ENCODE data around the gene SLC30A7.

SLC30A7 gene

DNA sequence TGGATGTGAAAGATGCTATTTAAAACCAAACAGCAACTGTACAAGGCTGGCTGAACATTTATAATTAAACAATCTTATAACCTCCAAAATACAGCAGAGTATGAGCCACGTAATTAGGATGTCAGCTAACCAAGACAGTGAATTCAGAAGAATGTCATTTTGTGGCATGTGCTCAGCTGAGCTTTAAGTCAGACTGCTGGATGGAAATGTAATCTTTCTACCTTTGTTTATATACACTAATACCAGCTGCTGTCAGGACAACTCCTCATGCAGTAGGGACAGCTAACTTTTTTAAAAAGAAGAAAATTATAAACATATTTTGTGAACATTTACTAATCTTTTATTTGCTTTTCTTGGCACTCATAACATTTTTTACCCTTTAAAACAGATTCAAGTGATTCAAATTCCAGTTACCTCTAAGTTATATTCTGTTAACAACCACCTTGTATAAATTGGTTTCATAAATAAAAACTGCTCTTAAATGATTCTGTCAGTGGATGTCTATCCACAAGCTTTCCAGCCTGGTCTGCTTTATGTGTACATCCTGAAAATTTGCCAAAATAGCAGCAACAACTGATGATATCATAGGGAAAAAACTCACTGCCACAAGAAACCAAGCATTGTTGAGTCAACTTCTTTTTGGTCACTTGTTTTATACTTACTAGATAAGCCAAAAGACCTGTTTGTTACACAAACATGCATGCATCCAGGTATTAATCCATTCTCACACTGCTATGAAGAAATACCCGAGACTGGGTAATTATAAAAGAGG lies 93.6 kb downstream of the SLC30A7 start:
- no peak for DNase-seq

DNA sequence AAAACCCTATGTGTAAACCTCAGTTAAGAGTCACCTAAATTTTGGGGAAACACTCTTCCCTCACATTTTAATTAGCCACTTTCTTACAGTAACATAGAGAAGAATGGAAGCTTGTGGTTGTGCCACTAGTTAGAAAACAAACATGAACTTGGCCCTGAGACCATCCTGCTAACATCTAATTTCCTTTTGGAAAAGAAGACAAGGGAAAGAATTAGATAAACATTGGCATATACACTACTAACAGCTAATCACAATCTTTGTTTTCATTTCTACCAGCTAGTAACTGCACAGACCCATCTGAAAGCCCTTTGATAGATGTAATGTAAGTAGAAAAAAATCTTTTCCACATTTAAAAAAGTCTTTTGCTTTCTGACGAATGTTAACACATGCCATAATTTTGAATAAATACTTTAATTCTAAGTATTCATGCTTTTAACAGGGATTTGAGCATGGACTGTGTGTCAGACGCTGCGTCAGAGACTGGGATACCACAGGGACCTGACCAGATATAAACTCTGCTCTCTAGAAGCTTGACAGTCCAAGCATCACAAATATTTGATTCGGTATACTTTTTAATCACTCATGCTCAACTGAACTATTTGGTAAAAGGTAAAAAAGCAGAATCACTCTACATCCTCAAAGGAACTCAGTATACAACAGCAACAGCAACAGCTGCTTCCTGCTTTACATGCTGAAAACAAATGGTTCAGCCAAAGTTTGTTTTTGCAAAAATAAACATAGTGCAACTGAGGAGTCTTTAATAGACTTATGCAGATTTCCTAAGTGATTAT lies 99.5 kb downstream of the SLC30A7 start:
- no peak for DNase-seq

DNA sequence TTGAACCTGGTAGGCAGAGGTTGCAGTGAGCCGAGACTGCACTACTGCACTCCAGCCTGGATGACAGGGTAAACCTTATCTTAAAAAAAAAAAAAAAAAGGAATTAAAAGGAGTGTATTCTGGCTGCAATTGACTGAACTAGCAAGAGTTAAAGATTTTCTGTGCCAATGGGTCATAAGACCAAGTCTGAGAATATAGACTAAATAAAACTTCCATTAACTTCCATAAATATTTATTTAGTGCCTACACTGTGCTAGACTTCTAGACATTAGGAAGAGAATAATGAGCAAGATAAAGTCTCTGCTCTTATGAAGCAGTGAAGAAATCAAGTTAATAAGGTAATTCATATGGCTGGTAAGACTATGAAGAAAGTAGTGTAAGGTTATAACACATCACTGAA lies 102.5 kb downstream of the SLC30A7 start:
- DNase-seq: no peak

DNA sequence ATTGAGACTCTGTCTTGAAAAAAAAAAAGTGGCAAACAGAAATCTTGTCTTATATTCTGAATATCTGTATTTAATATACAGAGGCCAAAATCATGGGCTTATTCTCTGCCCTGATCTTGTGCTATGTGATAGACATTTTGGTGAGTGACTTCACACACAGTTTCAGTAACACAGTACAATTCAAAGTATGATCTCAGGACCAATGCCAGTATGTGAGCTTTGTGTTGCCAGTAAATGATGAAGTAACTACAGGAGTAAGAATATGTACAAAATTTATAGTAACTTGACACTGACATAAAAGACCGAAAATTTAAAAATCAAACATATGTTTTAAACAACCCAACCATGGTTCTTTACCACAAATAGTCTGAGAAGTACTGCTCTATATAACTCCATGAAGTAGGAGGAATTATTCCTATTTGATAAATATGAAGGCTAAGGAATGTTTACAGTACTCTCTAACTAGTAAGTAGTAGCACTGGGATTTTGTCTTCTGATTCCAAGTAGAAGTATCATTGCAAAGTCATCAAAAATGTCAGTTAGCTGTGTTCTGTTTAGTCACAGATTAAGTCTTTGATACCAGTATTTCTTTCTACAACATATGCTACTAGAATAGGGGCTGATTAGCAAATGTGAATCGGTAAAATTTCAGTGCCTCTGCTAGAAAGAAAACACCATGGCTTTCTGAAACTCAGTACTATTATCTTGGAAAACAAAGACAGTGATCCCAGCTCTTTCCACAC lies 104.4 kb downstream of the SLC30A7 start:
- DNase-seq: no peak

DNA sequence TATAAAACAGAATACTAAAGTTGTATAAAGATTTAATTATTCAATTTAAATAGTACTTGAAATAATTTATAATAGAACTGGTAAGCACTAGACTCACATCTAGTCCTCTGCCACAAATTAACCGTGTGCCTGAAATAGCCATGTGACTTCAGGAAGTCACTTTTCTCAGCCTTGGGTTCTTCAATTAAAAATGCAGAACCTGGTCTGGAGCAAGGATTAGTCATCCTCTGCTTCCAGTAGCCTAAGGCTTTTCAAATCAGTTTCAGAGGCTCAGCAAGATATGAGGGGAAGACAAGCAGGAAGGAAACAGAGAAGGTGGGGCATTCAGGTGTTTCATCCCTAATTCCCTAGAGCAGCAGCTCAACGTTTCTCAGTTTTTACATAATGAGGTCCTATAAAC lies 106.7 kb downstream of the SLC30A7 start:
- no peak for DNase-seq

DNA sequence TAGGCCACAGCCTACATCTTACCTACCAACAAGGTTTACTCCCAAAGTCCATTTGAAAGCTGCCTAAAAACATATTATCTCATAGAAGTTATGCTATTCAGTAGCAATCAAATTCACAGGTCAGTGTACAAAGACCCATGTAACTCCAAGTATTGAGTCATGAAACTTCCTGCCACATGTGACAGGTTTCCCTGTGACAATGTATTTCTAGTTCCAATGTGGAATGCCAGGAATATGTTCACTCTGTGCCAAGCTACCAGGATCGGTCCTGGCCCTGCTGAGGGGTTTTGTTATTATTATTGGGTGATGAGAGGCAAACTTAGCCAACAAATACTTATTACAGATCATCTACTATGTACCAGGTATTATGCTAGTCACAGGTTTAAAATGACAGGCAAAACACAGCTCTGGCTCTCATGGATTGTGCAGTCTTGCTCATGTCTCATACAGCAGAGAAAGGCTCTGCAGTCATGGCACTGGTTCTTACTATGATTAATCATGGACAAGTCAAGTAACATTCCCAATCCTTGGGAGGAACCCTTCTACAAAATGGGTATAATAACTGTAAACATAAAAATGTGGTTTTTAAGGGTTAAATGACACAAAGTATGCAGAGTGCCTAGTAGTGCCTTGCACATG lies 107.2 kb downstream of the SLC30A7 start:
- DNase-seq: no peak

DNA sequence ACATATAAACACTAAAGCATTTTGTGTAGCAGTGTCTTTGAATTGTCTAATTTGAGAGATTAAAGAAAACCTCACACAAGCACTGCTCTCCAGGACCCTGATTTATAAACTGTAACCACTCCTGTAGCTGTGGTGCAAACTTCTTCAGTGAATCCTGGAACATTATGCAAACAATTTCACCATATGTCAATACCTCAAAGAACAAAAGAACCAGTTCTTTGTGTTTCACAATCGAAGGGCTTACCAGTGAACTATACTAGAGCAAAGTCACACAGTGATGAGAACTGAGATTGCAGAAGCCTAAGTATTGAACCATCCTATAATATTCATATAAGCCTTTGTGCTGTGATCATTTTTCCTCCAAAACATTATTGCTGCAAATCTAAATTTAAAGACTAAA lies 108.2 kb downstream of the SLC30A7 start:
- no peak for DNase-seq

DNA sequence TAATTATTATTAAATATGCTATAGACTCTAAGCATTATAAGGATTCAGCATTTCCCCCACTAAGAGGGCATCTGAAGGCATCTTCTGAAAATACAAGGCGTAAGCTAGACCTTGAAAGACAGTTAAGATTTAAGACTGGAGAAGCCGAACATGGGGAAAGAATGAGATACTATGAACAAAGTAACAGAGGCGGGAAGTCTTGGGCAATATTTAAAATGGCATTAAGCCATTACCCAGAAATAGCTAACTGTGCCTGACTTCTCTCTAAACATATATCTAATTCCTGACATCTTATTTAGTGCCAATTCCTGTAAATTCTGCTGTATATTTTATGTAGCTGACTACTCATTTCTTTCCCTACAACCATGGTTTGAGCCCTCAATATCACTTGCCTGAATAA lies 108.8 kb downstream of the SLC30A7 start:
- DNase-seq: no peak

DNA sequence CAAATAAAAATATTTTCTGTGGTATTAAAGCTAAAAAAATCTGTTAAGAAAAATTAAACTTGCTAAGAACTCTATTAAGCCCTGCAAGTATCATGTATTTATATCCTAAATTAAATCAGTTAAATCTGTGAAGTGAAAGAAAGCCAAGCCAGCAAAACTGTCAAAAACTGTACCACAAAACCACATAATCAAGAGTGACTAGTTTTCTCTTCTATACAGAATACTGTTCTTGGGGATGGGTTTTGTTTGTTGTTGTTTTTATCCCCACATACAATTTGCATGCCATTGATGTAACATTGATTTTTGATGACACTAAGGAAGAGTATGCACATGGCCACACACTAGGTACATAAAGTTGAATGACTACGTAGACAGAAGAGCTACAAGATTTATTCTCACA lies 109.3 kb downstream of the SLC30A7 start:
- DNase-seq: no peak

DNA sequence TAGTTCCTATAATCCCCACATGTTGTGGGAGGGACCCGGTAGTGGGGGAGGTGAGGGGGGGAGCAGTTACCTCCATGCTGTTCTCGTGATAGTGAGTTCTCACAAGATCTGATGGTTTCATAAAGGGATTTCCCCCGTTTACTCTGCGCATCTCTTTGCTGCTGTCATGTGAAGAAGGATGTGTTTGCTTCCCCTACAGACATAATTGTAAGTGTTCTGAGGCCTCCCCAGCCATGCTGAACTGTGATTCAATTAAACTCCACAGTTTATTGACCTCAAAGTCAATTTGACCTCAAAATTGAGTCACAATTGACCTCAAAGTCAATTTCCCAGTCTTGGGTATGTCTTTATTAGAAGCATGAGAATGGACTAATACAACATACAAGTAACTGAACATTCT lies 110.0 kb downstream of the SLC30A7 start:
- peak; percentile 12 for DNase-seq

DNA sequence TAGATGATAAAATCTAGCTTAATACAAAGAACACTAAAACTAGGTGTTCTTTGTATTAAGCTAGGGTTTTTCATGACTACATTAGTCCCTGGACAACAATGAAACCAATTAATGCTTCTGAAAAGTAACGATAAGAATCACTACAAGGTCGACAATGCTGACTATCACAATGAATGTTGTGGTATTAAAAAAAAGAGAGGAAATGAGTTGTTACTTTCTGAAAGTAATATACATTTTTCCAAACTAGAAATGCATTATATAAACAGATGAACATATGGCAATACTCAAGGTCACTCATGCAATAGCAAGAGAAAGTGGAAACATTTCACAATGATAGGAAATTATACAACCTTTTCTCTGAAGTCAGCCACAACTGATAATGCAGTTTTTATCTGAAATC lies 110.7 kb downstream of the SLC30A7 start:
- no peak for DNase-seq

DNA sequence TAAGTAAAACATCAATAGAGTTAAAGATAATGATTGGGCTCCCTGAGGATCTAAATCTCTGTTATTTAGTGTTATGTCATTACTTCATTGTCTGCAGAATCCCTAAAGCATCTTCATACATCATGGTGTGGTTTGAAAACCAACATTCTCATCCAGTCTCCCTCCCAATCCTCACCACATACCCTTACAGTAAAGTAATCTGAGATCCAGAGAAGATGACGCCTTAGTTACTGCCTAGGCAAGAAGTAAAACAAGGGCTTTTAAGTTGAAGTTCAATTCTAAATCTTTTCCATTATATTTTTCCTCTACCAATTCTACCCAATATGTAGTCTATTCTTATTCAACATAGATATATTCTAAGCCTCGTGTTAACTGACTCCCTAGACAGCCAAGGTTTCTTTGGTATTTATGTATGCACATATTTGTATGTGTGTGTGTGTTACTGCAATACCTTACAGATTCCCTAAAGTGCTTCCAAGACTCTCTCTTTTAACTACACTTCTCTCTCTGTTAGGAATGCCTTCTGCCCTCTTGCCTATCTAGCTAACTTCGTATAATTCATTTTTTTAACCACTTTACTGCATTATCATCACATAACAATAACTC lies 112.4 kb downstream of the SLC30A7 start:
- DNase-seq: no peak

DNA sequence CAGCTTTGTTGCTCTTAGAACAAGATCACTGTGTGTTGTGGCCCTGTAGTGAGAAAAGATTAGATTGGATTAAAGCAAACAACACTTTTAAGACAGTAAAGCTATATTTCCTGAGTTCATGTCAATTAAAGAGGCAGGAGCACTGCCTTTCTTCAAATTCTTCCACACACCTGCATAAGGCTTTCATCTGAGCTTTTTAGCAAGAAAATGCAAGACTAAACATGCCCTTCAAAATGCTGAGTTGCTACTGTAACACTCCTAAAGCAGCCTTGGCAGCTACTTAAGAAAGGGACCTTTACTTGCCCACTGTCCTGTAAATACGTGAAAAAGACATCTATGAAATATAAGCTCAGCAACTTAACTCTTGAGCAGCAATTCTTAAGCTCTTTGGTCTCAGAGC lies 117.9 kb downstream of the SLC30A7 start:
- no peak for DNase-seq

DNA sequence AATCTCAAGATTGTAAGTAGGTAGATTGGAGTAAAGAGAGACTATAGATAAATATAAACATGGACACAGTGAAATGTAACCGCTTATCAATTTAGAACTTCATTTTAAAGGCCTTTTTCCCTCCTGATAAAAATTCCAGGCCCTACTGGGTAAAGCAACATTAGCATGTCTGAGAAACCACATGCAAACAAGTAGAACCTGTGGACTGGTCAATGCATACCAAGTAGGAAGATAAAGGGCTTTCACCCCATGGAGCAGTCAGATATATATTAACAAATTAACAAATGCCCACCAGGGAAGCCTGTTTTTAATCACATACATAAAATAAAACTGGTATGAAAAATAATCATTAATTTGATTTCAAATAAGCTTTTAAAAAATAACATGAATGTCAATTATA lies 121.6 kb downstream of the SLC30A7 start:
- DNase-seq: no peak

DNA sequence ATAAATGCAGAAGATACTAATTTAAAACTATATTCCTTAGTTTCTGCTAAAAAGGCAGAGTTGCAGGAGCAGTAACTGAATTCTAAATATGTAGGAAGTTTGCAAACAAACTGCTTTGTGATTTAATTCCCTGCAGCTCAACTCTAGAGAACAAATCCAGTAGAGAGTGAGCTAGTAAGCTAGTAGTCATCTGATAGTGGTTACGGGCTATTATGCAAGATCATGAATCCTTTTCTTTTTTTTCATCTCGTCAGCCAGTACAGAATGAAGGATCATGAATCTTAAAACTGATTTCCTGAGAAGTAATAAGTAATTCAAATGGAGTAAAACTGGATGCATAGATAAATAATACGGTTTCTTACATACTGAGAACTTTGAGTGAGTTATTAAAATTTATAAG lies 126.4 kb downstream of the SLC30A7 start:
- DNase-seq: no peak

DNA sequence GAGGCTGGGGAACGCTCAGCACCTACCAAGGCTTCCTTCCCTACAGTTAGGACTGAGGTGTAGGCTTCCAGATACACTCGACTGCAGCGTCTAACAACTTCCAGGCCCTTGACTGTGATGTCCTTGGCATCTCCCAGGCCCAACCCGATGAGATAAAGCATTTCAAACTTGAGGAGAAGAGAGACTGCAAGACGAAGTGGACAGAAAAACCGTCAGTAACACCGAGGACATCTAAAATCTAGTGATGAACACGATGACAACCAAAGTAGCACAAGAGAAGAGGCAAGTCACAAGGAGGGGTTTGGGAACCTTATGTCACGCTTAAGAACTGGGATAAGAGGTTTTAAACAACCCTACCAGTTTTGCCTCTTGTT lies 129.4 kb downstream of the SLC30A7 start:
- DNase-seq: no peak

DNA sequence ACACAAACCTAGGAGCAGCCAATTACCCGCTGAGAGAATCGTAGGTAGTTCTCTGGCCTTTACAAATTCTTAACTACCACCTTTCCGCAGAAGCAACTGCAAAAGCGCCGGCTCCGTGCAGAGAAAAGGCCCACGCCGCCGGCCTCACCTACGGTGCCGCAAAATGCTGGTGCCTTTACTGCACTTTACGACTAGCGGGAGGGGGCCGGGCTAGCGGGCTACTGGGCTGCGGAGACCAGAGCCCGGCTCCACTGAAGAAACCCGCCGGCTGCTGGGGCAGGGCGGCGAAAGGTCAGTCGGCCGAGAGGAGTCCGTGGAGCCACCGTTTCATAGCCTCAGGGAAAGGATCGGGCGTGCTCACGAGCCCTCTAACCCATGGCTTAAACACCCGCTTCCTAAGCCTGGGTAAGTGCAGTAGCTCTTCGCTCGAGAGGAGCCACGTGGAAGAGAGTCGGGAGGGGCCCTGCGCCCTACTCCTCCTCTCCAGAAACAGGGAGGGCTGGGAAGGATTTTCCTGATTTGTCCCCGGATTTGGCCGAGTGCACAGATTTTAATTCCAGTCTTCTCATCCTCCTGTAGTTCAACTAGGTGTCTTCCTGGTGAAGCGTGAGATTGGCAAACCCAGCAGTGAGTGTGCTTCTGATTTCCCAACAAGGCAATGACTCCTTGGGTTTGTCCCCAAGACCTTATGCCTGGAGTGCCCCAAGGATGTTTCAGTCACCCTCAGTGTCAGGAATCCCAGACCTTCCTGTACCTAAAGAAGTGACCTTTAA lies 130.0 kb downstream of the SLC30A7 start, which contains the start of gene DPH5:
Gene DPH5 (minus strand): TSS at position 128 of the 773 bp plus-strand sequence. CDS start 341 bp downstream, outside the sequence.
- peak; percentile 90 for DNase-seq

DNA sequence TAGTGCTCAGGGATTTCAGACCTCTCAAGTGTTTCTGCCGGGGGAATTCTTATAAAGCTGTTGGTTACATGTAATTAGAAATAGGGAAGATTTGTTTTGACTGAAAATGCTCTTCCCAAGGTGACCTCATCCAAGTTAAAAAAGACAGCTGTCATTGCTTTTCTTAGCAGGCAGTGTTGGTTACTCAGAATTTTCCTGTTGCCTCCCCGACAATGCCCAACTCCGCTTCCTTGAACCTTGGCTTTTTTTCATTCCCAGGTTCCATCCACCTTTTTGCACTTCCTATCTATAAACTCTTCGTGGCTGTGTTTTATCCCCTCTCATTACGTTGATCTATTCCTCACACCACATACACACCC lies 130.5 kb downstream of the SLC30A7 start:
- no peak for DNase-seq

DNA sequence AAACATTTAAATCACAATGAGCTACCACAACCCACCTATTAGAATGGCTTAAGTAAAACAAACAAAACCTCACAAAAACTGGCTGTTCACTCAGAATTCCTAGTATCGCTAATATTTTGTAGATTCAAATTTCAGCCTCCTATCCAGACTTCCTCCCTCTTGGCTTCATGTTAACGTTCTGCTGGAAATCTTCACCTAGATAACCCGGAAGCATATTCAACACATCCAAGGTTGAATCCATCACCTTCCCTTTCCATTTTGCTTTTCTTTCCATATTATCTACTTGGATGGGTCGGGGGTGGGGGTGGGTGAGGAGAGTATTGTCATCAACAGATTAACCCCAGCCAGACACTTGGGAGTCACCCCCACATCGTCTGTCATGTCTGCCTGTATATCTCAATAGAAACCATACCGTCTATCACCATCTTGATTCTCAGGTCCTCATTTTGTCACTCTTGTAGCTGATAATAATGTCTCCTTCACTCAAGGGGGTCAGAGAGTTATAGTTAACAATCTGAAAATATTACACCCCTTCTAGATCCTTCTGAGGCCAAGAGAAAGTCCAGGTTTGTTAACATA lies 131.4 kb downstream of the SLC30A7 start:
- no peak for DNase-seq

DNA sequence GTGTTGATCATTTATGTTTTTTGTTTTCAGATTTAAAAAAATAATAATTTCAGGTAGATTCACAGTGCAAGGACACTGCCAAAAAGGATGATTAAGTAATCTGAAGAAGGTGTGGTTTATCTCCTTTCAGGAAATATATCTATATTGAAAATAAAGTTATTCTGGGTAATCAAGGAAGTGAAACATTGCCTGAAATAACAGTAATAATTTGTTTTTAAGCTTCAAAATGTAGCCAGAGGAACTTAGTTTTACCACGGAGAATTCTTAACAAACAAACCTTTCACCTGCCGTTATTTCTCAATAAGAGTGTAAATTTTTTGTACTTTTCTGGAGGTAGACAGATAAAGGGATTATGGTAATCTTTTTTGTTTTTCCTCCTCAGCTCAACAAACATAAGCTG lies 132.6 kb downstream of the SLC30A7 start:
- DNase-seq: no peak

DNA sequence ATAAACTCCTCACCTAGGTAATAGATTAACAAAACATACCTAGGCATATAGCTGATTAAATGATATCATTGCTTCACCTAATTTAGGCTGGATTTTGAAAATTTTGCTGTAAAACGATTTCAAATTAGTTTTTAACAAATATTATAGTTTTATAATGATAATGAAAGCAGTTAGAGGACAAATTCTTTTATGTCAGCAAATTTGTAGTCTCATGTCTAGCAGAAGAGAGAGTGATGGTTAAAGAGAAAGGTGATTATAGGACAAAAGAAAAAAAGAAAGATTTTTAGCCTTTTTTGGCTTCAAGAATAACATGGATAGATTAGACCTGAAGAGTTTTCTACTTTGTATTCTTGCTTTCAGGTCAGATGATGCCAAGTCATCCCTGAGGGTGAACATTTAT lies 133.3 kb downstream of the SLC30A7 start:
- no peak for DNase-seq

DNA sequence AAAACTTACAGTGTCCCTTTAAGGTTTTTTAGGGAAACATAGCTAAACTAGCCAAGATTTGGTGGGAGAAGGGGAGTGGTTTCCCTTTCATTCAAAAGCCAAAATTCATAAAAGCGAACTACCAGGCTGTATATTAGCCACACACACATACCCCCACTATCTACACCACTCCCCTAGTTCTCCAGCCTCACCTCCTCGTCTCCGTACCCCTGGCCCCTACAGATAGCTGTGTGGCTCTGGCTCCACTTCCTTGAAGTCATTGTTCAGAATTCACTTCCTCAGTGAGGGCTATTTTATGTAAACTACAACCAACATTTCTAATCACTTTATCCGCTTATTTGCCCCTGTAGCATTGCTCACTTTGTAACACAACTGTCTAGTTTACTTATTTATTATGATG lies 135.0 kb downstream of the SLC30A7 start:
- DNase-seq: no peak

All from stimulated activated CD4-positive, alpha-beta T cell treated with anti-CD3 and anti-CD28 coated beads, Interleukin-1b, Interleukin-23, amount 100 ng/mL, for 48 hours (primary cell).